HepG2 (cell line): ENCODE results near the gene CDC42EP1. TPM values are rescaled to one million over a fixed set of nuclear protein-coding genes. Genes with fewer than 3 reads are reported as not detected.
A peak's percentile ranks its signal among the peaks of the same experiment; 100 is the strongest.

Experiments used
- ATM ChIP-seq: fragments of 450-650 bp; IDR thresholded peaks from 2 replicates; pipeline ENCODE4 v1.7.1; 2017; ENCODE audit warnings: mild to moderate bottlenecking, borderline replicate concordance
- CBFB ChIP-seq: sonication (generic); formaldehyde crosslinking; IDR thresholded peaks from 2 replicates; pipeline ENCODE4 v1.4.0; 2020; ENCODE audit warnings: missing genetic modification reagents
- ELF4 ChIP-seq: sonication (generic); formaldehyde crosslinking; IDR thresholded peaks from 2 replicates; pipeline ENCODE4 v1.5.0; 2020; ENCODE audit warnings: missing genetic modification reagents, mild to moderate bottlenecking, moderate library complexity, borderline replicate concordance
- FOSL2 ChIP-seq: sonication (generic); formaldehyde crosslinking; IDR thresholded peaks from 2 replicates; pipeline ENCODE4 v1.4.0; 2020; ENCODE audit warnings: missing genetic modification reagents
- FOXK2 ChIP-seq: fragments of 450-650 bp; IDR thresholded peaks from 2 replicates; pipeline ENCODE4 v1.6.1; 2016
- GATAD2A ChIP-seq: IDR thresholded peaks from 2 replicates; pipeline ENCODE4 v1.6.1; 2016
- LCORL ChIP-seq, 2 experiments: fragments of 450-650 bp in 1 of 2; sonication (generic) in 1 of 2; formaldehyde crosslinking in 1 of 2; IDR thresholded peaks; 2 replicates each; pipeline versions ENCODE4 v1.5.0 to v1.6.1; 2017 to 2020; ENCODE audit warnings: antibody characterized with exemption in 1 of 2, missing genetic modification reagents in 1 of 2
- MAFG ChIP-seq: sonication (generic); formaldehyde crosslinking; IDR thresholded peaks from 2 replicates; pipeline ENCODE4 v1.5.1; 2020; ENCODE audit warnings: mild to moderate bottlenecking, missing genetic modification reagents
- MYC ChIP-seq: sonication (generic); formaldehyde crosslinking; IDR thresholded peaks from 2 replicates; pipeline ENCODE4 v1.9.0; 2021; ENCODE audit warnings: missing genetic modification reagents, borderline replicate concordance
- NKX3-1 ChIP-seq: sonication (generic); formaldehyde crosslinking; IDR thresholded peaks from 2 replicates; pipeline ENCODE4 v1.5.0; 2020; ENCODE audit warnings: missing genetic modification reagents
- ZC3H13 ChIP-seq: sonication (generic); formaldehyde crosslinking; IDR thresholded peaks from 2 replicates; pipeline ENCODE4 v1.8.1; 2023; ENCODE audit warnings: mild to moderate bottlenecking, missing genetic modification reagents, moderate library complexity
- ZNF350 ChIP-seq: sonication (generic); formaldehyde crosslinking; IDR thresholded peaks from 2 replicates; pipeline ENCODE4 v1.4.0; 2020; ENCODE audit warnings: mild to moderate bottlenecking, low read depth, missing genetic modification reagents, borderline replicate concordance
- ZNF547 ChIP-seq: sonication (generic); formaldehyde crosslinking; IDR thresholded peaks from 2 replicates; pipeline ENCODE4 v1.5.1; 2020; ENCODE audit warnings: mild to moderate bottlenecking, missing genetic modification reagents
- ZNF761 ChIP-seq: sonication (generic); formaldehyde crosslinking; conservative IDR thresholded peaks from 2 replicates; pipeline ENCODE4 v1.4.0; 2020; ENCODE audit warnings: mild to moderate bottlenecking, missing genetic modification reagents
- ZZZ3 ChIP-seq: sonication (generic); formaldehyde crosslinking; IDR thresholded peaks from 2 replicates; pipeline ENCODE4 v1.4.0; 2020; ENCODE audit warnings: missing genetic modification reagents, mild to moderate bottlenecking, borderline replicate concordance
- polyA plus RNA-seq, 8 experiments: library from polyadenylated mRNA; depleted of rRNA in 3 of 8; stranded (reverse) in 7 of 8; unstranded in 1 of 8; fragments of >200 nt; fragmentation: Illumina TruSeq in 4 of 8; extraction: Trizol in 4 of 8; gene quantifications; 2 replicates each; pipeline versions ENCODE4 v1.2.1 to v1.2.3, GENCODE V29; 2011 to 2016; ENCODE audit warnings: low read depth in 4 of 8, missing spikeins in 1 of 8, mixed read lengths in 1 of 8; ENCODE audit not compliant: insufficient read depth in 1 of 8
- total RNA-seq, 5 experiments: library from RNA; depleted of rRNA; stranded (reverse); fragments of >200 nt; fragmentation: Illumina TruSeq; extraction: Trizol; gene quantifications; 2 replicates each; pipeline ENCODE4 v1.2.3, GENCODE V29; 2016; ENCODE audit warnings: low read depth in 1 of 5
- TF ChIP-seq, protein P1 (sequence below): sonication (generic); formaldehyde crosslinking; IDR thresholded peaks from 2 replicates; pipeline ENCODE4 v1.4.0; 2020; ENCODE audit warnings: missing genetic modification reagents
- TF ChIP-seq, protein P2 (sequence below): sonication (generic); formaldehyde crosslinking; IDR thresholded peaks from 2 replicates; pipeline ENCODE4 v1.4.0; 2020; ENCODE audit warnings: missing genetic modification reagents, borderline replicate concordance
- TF ChIP-seq, protein P3 (sequence below): sonication (generic); formaldehyde crosslinking; IDR thresholded peaks from 2 replicates; pipeline ENCODE4 v1.5.0; 2020; ENCODE audit warnings: mild to moderate bottlenecking, missing genetic modification reagents, moderate library complexity

Gene CDC42EP1
- total and polyA plus RNA-seq, 2 of the 13 experiments (the other 11 are each of a cell fraction or from before 2014, with no cell fraction given), result 17.1 to 29.5 TPM

DNA sequence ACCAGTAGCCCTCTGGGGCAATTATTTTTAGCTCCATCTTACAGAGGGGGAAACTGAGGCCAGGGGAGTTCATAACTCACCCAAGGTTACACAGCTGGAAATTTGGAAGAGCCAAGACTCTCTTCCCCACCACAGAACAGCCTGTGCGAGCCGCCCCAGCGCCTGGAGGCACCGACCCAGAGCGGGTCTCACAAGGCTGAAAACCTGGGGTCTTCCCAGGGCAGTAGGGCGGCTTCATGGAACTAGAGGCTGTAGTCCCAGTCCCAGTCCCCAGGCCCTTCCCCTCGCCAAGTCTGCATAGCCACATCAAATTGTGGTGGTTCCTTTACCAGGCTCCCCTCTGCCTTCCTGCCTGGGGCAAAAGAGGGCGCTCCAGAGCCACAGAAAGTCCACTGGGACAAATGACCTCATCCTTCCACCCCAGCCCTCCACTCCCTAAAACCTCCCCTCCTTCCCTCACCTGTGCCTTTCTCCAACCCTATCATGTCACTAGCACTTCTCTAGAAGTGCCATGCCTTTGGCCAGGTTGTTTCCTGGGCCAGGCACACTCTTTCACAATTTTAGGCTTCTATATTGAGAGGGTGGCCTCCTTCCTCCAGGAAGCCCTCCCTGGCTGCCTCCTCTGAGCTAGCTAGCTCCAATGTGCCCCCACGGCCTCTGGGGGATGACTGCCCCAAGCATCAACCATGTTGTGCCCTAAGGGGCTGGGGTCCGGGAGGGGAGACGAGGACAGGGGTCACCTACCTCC lies 15.2 kb upstream of the CDC42EP1 start (continued):
- TF ChIP-seq, protein P1, sequence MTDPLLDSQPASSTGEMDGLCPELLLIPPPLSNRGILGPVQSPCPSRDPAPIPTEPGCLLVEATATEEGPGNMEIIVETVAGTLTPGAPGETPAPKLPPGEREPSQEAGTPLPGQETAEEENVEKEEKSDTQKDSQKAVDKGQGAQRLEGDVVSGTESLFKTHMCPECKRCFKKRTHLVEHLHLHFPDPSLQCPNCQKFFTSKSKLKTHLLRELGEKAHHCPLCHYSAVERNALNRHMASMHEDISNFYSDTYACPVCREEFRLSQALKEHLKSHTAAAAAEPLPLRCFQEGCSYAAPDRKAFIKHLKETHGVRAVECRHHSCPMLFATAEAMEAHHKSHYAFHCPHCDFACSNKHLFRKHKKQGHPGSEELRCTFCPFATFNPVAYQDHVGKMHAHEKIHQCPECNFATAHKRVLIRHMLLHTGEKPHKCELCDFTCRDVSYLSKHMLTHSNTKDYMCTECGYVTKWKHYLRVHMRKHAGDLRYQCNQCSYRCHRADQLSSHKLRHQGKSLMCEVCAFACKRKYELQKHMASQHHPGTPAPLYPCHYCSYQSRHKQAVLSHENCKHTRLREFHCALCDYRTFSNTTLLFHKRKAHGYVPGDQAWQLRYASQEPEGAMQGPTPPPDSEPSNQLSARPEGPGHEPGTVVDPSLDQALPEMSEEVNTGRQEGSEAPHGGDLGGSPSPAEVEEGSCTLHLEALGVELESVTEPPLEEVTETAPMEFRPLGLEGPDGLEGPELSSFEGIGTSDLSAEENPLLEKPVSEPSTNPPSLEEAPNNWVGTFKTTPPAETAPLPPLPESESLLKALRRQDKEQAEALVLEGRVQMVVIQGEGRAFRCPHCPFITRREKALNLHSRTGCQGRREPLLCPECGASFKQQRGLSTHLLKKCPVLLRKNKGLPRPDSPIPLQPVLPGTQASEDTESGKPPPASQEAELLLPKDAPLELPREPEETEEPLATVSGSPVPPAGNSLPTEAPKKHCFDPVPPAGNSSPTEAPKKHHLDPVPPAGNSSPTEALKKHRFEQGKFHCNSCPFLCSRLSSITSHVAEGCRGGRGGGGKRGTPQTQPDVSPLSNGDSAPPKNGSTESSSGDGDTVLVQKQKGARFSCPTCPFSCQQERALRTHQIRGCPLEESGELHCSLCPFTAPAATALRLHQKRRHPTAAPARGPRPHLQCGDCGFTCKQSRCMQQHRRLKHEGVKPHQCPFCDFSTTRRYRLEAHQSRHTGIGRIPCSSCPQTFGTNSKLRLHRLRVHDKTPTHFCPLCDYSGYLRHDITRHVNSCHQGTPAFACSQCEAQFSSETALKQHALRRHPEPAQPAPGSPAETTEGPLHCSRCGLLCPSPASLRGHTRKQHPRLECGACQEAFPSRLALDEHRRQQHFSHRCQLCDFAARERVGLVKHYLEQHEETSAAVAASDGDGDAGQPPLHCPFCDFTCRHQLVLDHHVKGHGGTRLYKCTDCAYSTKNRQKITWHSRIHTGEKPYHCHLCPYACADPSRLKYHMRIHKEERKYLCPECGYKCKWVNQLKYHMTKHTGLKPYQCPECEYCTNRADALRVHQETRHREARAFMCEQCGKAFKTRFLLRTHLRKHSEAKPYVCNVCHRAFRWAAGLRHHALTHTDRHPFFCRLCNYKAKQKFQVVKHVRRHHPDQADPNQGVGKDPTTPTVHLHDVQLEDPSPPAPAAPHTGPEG, result peak; percentile 62
- TF ChIP-seq MAFG (CRISPR knock-in tag) (no peak), FOXK2 (no peak), GATAD2A (no peak), MYC (no peak), FOSL2 (CRISPR knock-in tag) (peak; percentile 49; the same call in 1 of the 2 replicates), ZNF350 (CRISPR knock-in tag) (no peak), ZC3H13 (CRISPR knock-in tag) (no peak), ZNF761 (no peak), LCORL (IDR thresholded peaks at IDR 0.05) (peak; percentile 87), LCORL (CRISPR knock-in tag; IDR thresholded peaks at IDR 0.05) (no peak), ELF4 (CRISPR knock-in tag) (no peak), NKX3-1 (CRISPR knock-in tag) (peak; percentile 37; the same call in 1 of the 2 replicates), ZZZ3 (CRISPR knock-in tag) (no peak), CBFB (no peak), ATM (no peak), ZNF547 (CRISPR knock-in tag) (no peak)
- TF ChIP-seq, protein P2, sequence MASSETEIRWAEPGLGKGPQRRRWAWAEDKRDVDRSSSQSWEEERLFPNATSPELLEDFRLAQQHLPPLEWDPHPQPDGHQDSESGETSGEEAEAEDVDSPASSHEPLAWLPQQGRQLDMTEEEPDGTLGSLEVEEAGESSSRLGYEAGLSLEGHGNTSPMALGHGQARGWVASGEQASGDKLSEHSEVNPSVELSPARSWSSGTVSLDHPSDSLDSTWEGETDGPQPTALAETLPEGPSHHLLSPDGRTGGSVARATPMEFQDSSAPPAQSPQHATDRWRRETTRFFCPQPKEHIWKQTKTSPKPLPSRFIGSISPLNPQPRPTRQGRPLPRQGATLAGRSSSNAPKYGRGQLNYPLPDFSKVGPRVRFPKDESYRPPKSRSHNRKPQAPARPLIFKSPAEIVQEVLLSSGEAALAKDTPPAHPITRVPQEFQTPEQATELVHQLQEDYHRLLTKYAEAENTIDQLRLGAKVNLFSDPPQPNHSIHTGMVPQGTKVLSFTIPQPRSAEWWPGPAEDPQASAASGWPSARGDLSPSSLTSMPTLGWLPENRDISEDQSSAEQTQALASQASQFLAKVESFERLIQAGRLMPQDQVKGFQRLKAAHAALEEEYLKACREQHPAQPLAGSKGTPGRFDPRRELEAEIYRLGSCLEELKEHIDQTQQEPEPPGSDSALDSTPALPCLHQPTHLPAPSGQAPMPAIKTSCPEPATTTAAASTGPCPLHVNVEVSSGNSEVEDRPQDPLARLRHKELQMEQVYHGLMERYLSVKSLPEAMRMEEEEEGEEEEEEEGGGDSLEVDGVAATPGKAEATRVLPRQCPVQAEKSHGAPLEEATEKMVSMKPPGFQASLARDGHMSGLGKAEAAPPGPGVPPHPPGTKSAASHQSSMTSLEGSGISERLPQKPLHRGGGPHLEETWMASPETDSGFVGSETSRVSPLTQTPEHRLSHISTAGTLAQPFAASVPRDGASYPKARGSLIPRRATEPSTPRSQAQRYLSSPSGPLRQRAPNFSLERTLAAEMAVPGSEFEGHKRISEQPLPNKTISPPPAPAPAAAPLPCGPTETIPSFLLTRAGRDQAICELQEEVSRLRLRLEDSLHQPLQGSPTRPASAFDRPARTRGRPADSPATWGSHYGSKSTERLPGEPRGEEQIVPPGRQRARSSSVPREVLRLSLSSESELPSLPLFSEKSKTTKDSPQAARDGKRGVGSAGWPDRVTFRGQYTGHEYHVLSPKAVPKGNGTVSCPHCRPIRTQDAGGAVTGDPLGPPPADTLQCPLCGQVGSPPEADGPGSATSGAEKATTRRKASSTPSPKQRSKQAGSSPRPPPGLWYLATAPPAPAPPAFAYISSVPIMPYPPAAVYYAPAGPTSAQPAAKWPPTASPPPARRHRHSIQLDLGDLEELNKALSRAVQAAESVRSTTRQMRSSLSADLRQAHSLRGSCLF (CRISPR knock-in tag), result no peak
- TF ChIP-seq, protein P3, sequence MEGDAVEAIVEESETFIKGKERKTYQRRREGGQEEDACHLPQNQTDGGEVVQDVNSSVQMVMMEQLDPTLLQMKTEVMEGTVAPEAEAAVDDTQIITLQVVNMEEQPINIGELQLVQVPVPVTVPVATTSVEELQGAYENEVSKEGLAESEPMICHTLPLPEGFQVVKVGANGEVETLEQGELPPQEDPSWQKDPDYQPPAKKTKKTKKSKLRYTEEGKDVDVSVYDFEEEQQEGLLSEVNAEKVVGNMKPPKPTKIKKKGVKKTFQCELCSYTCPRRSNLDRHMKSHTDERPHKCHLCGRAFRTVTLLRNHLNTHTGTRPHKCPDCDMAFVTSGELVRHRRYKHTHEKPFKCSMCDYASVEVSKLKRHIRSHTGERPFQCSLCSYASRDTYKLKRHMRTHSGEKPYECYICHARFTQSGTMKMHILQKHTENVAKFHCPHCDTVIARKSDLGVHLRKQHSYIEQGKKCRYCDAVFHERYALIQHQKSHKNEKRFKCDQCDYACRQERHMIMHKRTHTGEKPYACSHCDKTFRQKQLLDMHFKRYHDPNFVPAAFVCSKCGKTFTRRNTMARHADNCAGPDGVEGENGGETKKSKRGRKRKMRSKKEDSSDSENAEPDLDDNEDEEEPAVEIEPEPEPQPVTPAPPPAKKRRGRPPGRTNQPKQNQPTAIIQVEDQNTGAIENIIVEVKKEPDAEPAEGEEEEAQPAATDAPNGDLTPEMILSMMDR (CRISPR knock-in tag), result peak; percentile 95
